Suprapubic skin (tissue), 4 donors: Measurements from ENCODE around the gene PAX5. TPM values are rescaled to one million over a fixed set of nuclear protein-coding genes. Genes with fewer than 3 reads are reported as not detected.

Source experiments
- DNase-seq, 2 donors: peaks; one replicate each; pipeline ENCODE4 v3.0.0-alpha.2; 2019; ENCODE audit warnings: low spot score in 2 of 2
- H3K27ac ChIP-seq: fragments of 200-600 bp; sonication (generic); one replicate; pipeline ENCODE4 v1.5.1; 2019
- H3K27me3 ChIP-seq: fragments of 200-600 bp; sonication (generic); one replicate; pipeline ENCODE4 v1.5.1; 2019
- H3K36me3 ChIP-seq: fragments of 200-600 bp; sonication (generic); one replicate; pipeline ENCODE4 v1.5.1; 2019
- H3K4me1 ChIP-seq: fragments of 200-600 bp; sonication (generic); one replicate; pipeline ENCODE4 v1.5.1; 2019
- H3K4me3 ChIP-seq: fragments of 200-600 bp; sonication (generic); one replicate; pipeline ENCODE4 v1.5.1; 2019; ENCODE audit warnings: mild to moderate bottlenecking
- H3K9me3 ChIP-seq: fragments of 200-600 bp; sonication (generic); one replicate; pipeline ENCODE4 v1.5.1; 2019
- CTCF ChIP-seq, 2 donors: fragments of 200-600 bp in 1 of 2; fragments of 450-650 bp in 1 of 2; sonication (generic) in 1 of 2; IDR thresholded peaks; one replicate each; pipeline ENCODE4 v1.5.1; 2016 to 2019; ENCODE audit warnings: antibody characterized with exemption in 2 of 2, mild to moderate bottlenecking in 1 of 2, moderate library complexity in 1 of 2
- EP300 ChIP-seq: sonication (generic); formaldehyde crosslinking; IDR thresholded peaks from one replicate; pipeline ENCODE4 v1.6.1; 2017; ENCODE audit warnings: antibody characterized with exemption
- POLR2A ChIP-seq, 2 donors: fragments of 450-650 bp; IDR thresholded peaks; one replicate each; pipeline ENCODE4 v1.6.1; 2017; ENCODE audit warnings: antibody characterized with exemption in 2 of 2, mild to moderate bottlenecking in 2 of 2, moderate library complexity in 2 of 2
- POLR2AphosphoS5 ChIP-seq, 3 donors: sonication (generic); formaldehyde crosslinking; IDR thresholded peaks; one replicate each; pipeline ENCODE4 v1.6.1; 2017; ENCODE audit warnings: antibody characterized with exemption in 3 of 3
- WGBS: methylation state at CpG from one replicate; pipeline ENCODE4 v1.1.5; 2018; 5-methylcytosine and 5-hydroxymethylcytosine counted together
- total RNA-seq, 4 donors: library from RNA; depleted of rRNA; stranded (reverse); fragments of >200 nt; gene quantifications; one replicate each; pipeline ENCODE4 v1.1.0, GENCODE V29; 2016

Gene PAX5
- total RNA-seq, 4 donors from 2014 or later = 0.04 TPM; not detected in 3

- no peak for TF ChIP-seq POLR2A (IDR thresholded peaks at IDR 0.05)
- TF ChIP-seq EP300 = no peak
- no peak for TF ChIP-seq CTCF (IDR thresholded peaks at IDR 0.05)
- no peak for TF ChIP-seq POLR2AphosphoS5 (IDR thresholded peaks at IDR 0.05)
- Histone ChIP-seq H3K36me3 (no peaks in the 10 kb centered on the region), H3K9me3 (no peaks in the 10 kb centered on the region), H3K4me1 (peaks cover 6% of the 10 kb centered on the region), H3K27me3 (peaks cover 20% of the 10 kb centered on the region), H3K27ac (no peak overlapping the region), H3K4me3 (no peak overlapping the region)
- peak in 1 of 2 donors; percentile 68 for DNase-seq
- 82% methylated on average over 9 of the region's 12 CpGs for WGBS
These were observed 74.1 kb downstream of the PAX5 start for GRCh38 chr9:36959681-36960574.

GRCh38 chr9:36956908-36957307 is 77.2 kb downstream of the PAX5 start:
- DNase-seq = peak in 1 of 2 donors; percentile 29
- peaks cover 6% of the 10 kb centered on the region for H3K4me1 ChIP-seq
- peaks cover 20% of the 10 kb centered on the region for H3K27me3 ChIP-seq
- no peak overlapping the region for H3K4me3 ChIP-seq
- H3K9me3 ChIP-seq = no peaks in the 10 kb centered on the region
- 73% methylated on average over 6 of the region's 9 CpGs for WGBS
- no peak overlapping the region for H3K27ac ChIP-seq
- TF ChIP-seq POLR2A (IDR thresholded peaks at IDR 0.05) (no peak), EP300 (no peak), CTCF (IDR thresholded peaks at IDR 0.05) (no peak), POLR2AphosphoS5 (IDR thresholded peaks at IDR 0.05) (no peak)
- H3K36me3 ChIP-seq = no peaks in the 10 kb centered on the region

- TF ChIP-seq CTCF (IDR thresholded peaks at IDR 0.05) (no peak), EP300 (no peak), POLR2A (IDR thresholded peaks at IDR 0.05) (no peak), POLR2AphosphoS5 (IDR thresholded peaks at IDR 0.05) (no peak)
- Histone ChIP-seq H3K4me1 (no peaks in the 10 kb centered on the region), H3K27ac (no peak overlapping the region), H3K36me3 (no peaks in the 10 kb centered on the region), H3K9me3 (no peaks in the 10 kb centered on the region), H3K27me3 (peaks cover 7% of the 10 kb centered on the region), H3K4me3 (no peak overlapping the region)
- WGBS = 79% methylated on average over 4 of the region's 4 CpGs
- no peak for DNase-seq
These were observed 83.7 kb downstream of the PAX5 start for GRCh38 chr9:36950389-36950788.

GRCh38 chr9:36949466-36949865 is 84.6 kb downstream of the PAX5 start:
- DNase-seq = no peak
- H3K9me3 ChIP-seq = no peaks in the 10 kb centered on the region
- no peak overlapping the region for H3K4me3 ChIP-seq
- H3K4me1 ChIP-seq = no peaks in the 10 kb centered on the region
- TF ChIP-seq POLR2A (IDR thresholded peaks at IDR 0.05) = no peak
- TF ChIP-seq POLR2AphosphoS5 (IDR thresholded peaks at IDR 0.05) = no peak
- no peak for TF ChIP-seq CTCF (IDR thresholded peaks at IDR 0.05)
- H3K27me3 ChIP-seq = peaks cover 7% of the 10 kb centered on the region
- H3K27ac ChIP-seq = no peak overlapping the region
- 90% methylated on average over 6 of the region's 6 CpGs for WGBS
- no peaks in the 10 kb centered on the region for H3K36me3 ChIP-seq

GRCh38 chr9:36948051-36948450 is 86.0 kb downstream of the PAX5 start:
- 78% methylated on average over 13 of the region's 13 CpGs for WGBS
- H3K4me1 ChIP-seq = no peaks in the 10 kb centered on the region
- H3K27me3 ChIP-seq = peaks cover 7% of the 10 kb centered on the region
- no peak overlapping the region for H3K27ac ChIP-seq
- no peaks in the 10 kb centered on the region for H3K36me3 ChIP-seq
- no peaks in the 10 kb centered on the region for H3K9me3 ChIP-seq
- no peak for DNase-seq
- H3K4me3 ChIP-seq = no peak overlapping the region
- TF ChIP-seq POLR2A (IDR thresholded peaks at IDR 0.05) (no peak), POLR2AphosphoS5 (IDR thresholded peaks at IDR 0.05) (no peak), CTCF (IDR thresholded peaks at IDR 0.05) (no peak), EP300 (no peak)
